OCI-LY7 (cell line): ENCODE measurements around the gene LENG1. TPM values are rescaled to one million over a fixed set of nuclear protein-coding genes. Genes with fewer than 3 reads are reported as not detected.
"Not testable (repeated sequence)": the region's sequence is repeated elsewhere in the genome, so short reads cannot be mapped to it uniquely, and the experiment has no call there.

ENCODE experiments used
- BruUV-seq: library from RNA; stranded (reverse); fragments of 400-500 nt; replicated peaks from 2 replicates; lab custom pipeline; 2021; lab: Mats Ljungman, UMichigan
- CTCF ChIA-PET: fragments of 300-600 bp; sonication (Branson Sonifier 250); formaldehyde crosslinking; loops from one replicate; lab custom pipeline; 2022; ENCODE audit warnings: antibody characterized with exemption; ENCODE audit not compliant: unreplicated experiment; lab: Charles Lee
- POLR2A ChIA-PET: fragments of 300-600 bp; sonication (Branson Sonifier 250); formaldehyde crosslinking; loops from one replicate; lab custom pipeline; 2022; ENCODE audit warnings: antibody characterized with exemption; lab: Charles Lee
- DNase-seq: peaks from one replicate; pipeline ENCODE4 v3.0.0-alpha.2; 2015; ENCODE audit warnings: low spot score
- H2AFZ ChIP-seq: fragments of 200-600 bp; sonication (generic), shearing (Covaris generic); 2 replicates; pipeline ENCODE4 v1.6.1; 2014; ENCODE audit warnings: mild to moderate bottlenecking, antibody characterized with exemption, low read length, moderate library complexity
- H3K27ac ChIP-seq: fragments of 200-600 bp; sonication (generic); 2 replicates; pipeline ENCODE4 v1.5.1; 2014; ENCODE audit warnings: mixed run types, low read depth, mild to moderate bottlenecking, moderate library complexity, low read length, inconsistent platforms; ENCODE audit not compliant: poor library complexity, severe bottlenecking
- H3K36me3 ChIP-seq: fragments of 200-600 bp; sonication (generic); 2 replicates; pipeline ENCODE4 v1.6.1; 2014; ENCODE audit warnings: mild to moderate bottlenecking, antibody characterized with exemption, low read length, moderate library complexity, mixed read lengths; ENCODE audit not compliant: insufficient read depth
- H3K4me1 ChIP-seq: fragments of 200-600 bp; sonication (generic); 2 replicates; pipeline ENCODE4 v1.5.1; 2014; ENCODE audit warnings: mild to moderate bottlenecking, low read length; ENCODE audit not compliant: insufficient read depth, poor library complexity, severe bottlenecking
- H3K4me2 ChIP-seq: fragments of 200-600 bp; sonication (generic); 2 replicates; pipeline ENCODE4 v1.6.1; 2014; ENCODE audit warnings: mild to moderate bottlenecking, low read length
- H3K4me3 ChIP-seq: fragments of 200-600 bp; sonication (generic); 2 replicates; pipeline ENCODE4 v1.5.1; 2014; ENCODE audit warnings: mild to moderate bottlenecking, low read depth, low read length; ENCODE audit not compliant: poor library complexity, severe bottlenecking
- H3K79me2 ChIP-seq: fragments of 200-600 bp; sonication (generic); 2 replicates; pipeline ENCODE4 v1.6.1; 2016; ENCODE audit warnings: low read depth, mild to moderate bottlenecking, low read length, moderate library complexity, mixed read lengths; ENCODE audit not compliant: insufficient read depth
- H3K9me2 ChIP-seq: fragments of 200-600 bp; sonication (generic); 2 replicates; pipeline ENCODE4 v1.6.1; 2016; ENCODE audit warnings: mild to moderate bottlenecking, low read length, mixed read lengths; ENCODE audit not compliant: insufficient read depth
- H3K9me3 ChIP-seq: fragments of 200-600 bp; sonication (generic); 2 replicates; pipeline ENCODE4 v1.6.1; 2014; ENCODE audit warnings: mild to moderate bottlenecking, mixed run types, low read length, mixed read lengths
- H4K20me1 ChIP-seq: fragments of 200-600 bp; sonication (generic); 2 replicates; pipeline ENCODE4 v1.6.1; 2014; ENCODE audit warnings: mild to moderate bottlenecking, antibody characterized with exemption, low read length, moderate library complexity, mixed read lengths; ENCODE audit not compliant: insufficient read depth
- EZH2phosphoT487 ChIP-seq: fragments of 200-600 bp; sonication (generic); IDR thresholded peaks from 2 replicates; pipeline ENCODE4 v1.6.1; 2018; ENCODE audit warnings: low read depth, borderline replicate concordance, mild to moderate bottlenecking, mixed run types, antibody characterized with exemption, low read length, moderate library complexity, mixed read lengths
- intact Hi-C: fragments of 100-400 bp; cut with micrococcal nuclease; formaldehyde crosslinking; loops from one replicate; pipeline ENCODE4 v1.10.0; 2022; ENCODE audit not compliant: unreplicated experiment
- total RNA-seq, 2 experiments: library from RNA; depleted of rRNA in 1 of 2; stranded (reverse); fragments of >200 nt in 1 of 2; shearing (Covaris generic) in 1 of 2; gene quantifications; 2 replicates each; pipeline ENCODE4 v1.2.3, GENCODE V29; 2014 to 2022
- TF ChIP-seq, protein P1 (sequence below): fragments of 200-600 bp; sonication (generic); conservative IDR thresholded peaks from 2 replicates; pipeline ENCODE4 v1.5.1; 2014; ENCODE audit warnings: mild to moderate bottlenecking, antibody characterized with exemption, low read length, moderate library complexity, mixed read lengths

Gene LENG1
- total RNA-seq, 2 experiments from 2014 or later = 4.7 to 8.0 TPM

DNA sequence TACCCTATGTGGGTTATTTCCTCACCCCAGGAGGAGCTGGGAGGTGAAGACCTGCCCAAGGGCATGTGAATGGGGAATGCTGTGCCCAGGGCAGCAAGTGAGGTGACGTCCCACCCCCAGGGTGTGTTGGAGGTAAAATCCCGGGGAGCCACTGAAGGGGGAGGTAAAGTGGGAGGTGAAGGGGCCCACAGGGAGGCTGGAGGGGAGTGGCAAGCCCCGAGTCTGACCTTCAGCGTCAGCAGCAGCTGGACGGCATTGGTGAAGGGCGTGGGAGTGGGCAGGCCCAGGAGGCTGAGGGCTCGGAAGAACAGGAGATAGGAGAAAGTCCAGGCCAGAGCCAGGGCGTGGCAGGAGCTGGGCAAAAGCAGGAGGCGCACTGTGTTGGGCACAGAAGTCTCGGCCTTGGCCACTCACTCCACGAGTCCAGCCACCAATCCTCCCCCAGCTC, 27.4 kb upstream of the LENG1 start:
- CTCF ChIA-PET = no interaction called here
- Histone ChIP-seq H4K20me1 (no peaks in the 10 kb centered on the region), H2AFZ (no peak overlapping the region), H3K79me2 (peaks cover 15% of the 10 kb centered on the region; the same call in 1 of the 2 replicates), H3K4me1 (peaks cover 18% of the 10 kb centered on the region), H3K36me3 (no peaks in the 10 kb centered on the region), H3K4me3 (no peak overlapping the region), H3K4me2 (no peak overlapping the region), H3K27ac (no peak overlapping the region), H3K9me3 (no peaks in the 10 kb centered on the region), H3K9me2 (no peaks in the 10 kb centered on the region)
- no TSS peak for BruUV-seq
- TF ChIP-seq EZH2phosphoT487 = no peak
- TF ChIP-seq, protein P1, sequence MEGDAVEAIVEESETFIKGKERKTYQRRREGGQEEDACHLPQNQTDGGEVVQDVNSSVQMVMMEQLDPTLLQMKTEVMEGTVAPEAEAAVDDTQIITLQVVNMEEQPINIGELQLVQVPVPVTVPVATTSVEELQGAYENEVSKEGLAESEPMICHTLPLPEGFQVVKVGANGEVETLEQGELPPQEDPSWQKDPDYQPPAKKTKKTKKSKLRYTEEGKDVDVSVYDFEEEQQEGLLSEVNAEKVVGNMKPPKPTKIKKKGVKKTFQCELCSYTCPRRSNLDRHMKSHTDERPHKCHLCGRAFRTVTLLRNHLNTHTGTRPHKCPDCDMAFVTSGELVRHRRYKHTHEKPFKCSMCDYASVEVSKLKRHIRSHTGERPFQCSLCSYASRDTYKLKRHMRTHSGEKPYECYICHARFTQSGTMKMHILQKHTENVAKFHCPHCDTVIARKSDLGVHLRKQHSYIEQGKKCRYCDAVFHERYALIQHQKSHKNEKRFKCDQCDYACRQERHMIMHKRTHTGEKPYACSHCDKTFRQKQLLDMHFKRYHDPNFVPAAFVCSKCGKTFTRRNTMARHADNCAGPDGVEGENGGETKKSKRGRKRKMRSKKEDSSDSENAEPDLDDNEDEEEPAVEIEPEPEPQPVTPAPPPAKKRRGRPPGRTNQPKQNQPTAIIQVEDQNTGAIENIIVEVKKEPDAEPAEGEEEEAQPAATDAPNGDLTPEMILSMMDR = no peak
- DNase-seq = no peak
- intact Hi-C loops = no loop called here
- POLR2A ChIA-PET = interaction anchor here (0.9 kb wide), 1 partner anchor 934 kb away, joined by 3 read pairs; no protein-coding TSS in a partner anchor

DNA sequence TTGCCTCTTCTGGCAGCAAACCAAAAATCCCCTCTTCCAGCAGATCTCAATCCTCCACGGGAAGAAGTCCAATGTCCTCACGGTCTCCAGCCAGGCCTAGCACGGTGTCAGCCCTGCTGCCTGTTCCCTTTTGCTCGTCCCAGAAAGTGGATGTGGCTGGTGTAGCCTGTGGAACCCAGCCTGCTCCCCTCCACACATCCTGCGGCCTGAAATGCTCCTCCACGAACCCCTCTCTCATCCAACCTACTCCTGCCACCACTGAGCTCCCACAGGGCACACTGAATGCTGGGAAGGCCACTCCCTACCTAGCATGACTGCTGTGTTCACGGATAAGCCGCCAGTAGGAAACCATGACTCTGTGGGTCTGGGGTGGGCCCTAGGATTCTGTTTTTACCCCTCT, 26.8 kb upstream of the LENG1 start:
- ChIA-PET POLR2A (interaction anchor here (0.9 kb wide), 1 partner anchor 935 kb away, joined by 3 read pairs; no protein-coding TSS in a partner anchor), CTCF (no interaction called here)
- Histone ChIP-seq H3K27ac (no peak overlapping the region), H3K4me2 (no peak overlapping the region), H3K4me3 (no peak overlapping the region), H3K79me2 (peaks cover 10% of the 10 kb centered on the region; the same call in 1 of the 2 replicates), H3K9me3 (no peaks in the 10 kb centered on the region), H4K20me1 (no peaks in the 10 kb centered on the region), H2AFZ (no peak overlapping the region), H3K9me2 (no peaks in the 10 kb centered on the region), H3K4me1 (peaks cover 14% of the 10 kb centered on the region), H3K36me3 (no peaks in the 10 kb centered on the region)
- intact Hi-C loops = no loop called here
- no TSS peak for BruUV-seq
- no peak for TF ChIP-seq EZH2phosphoT487
- TF ChIP-seq, protein P1 = no peak
- DNase-seq = no peak

DNA sequence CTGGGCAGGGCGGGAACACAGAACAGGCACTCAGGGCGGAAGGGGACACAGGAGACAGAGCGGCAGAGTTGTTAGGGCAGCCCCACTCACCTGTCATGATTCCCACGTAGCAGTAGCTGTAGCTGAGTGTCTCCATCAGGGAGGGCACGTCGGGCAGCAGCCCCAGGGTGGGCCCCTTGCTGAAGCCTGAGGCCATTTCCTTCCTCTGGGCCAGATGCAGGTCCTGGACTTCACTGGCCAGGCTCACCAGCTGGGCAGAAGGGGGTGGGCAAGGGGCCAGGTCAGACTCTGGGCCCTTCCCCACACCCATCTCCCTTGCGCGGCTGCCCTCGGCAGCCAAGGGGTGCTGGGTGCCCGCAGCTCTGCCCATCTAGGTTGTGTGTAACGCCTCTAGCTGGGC, 23.9 kb upstream of the LENG1 start:
- ChIA-PET POLR2A (no interaction called here), CTCF (no interaction called here)
- Histone ChIP-seq H3K27ac (no peak overlapping the region), H2AFZ (no peak overlapping the region), H3K4me2 (no peak overlapping the region), H3K36me3 (no peaks in the 10 kb centered on the region), H3K9me2 (no peaks in the 10 kb centered on the region), H3K79me2 (peaks cover 5% of the 10 kb centered on the region; the same call in 1 of the 2 replicates), H3K4me3 (no peak overlapping the region), H4K20me1 (no peaks in the 10 kb centered on the region), H3K4me1 (peaks cover 20% of the 10 kb centered on the region), H3K9me3 (no peaks in the 10 kb centered on the region)
- no peak for TF ChIP-seq EZH2phosphoT487
- TF ChIP-seq, protein P1 = no peak
- no peak for DNase-seq
- intact Hi-C loops = no loop called here
- no TSS peak for BruUV-seq

DNA sequence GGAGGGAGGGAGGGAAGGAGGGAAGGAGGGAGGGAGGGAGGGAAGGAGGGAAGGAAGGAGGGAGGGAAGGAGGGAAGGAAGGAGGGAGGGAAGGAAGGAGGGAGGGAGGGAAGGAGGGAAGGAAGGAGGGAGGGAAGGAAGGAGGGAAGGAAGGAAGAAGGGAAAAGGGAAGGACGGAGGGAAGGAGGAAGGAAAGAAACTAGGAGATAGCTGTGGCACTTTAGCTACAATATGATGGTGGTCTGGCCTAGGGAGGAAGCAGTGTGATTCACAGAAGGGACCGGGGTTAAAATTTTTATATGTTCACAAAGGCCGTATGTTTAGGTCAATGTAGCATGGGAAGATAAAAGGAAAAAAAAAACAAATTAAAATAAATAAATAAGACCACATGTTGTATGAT, 22.4 kb upstream of the LENG1 start:
- intact Hi-C loops, BruUV-seq, H3K4me3 ChIP-seq, DNase-seq, H4K20me1 ChIP-seq, H3K27ac ChIP-seq, H3K36me3 ChIP-seq, H3K9me3 ChIP-seq, H3K4me2 ChIP-seq, H3K4me1 ChIP-seq, POLR2A ChIA-PET, H3K9me2 ChIP-seq, H3K79me2 ChIP-seq, H2AFZ ChIP-seq: not testable (repeated sequence)
- CTCF ChIA-PET = interaction anchor here (0.7 kb wide), 1 partner anchor 45 kb away, joined by 5 read pairs; no protein-coding TSS in a partner anchor
